Keratinocyte (primary cell): ENCODE measurements around the gene LANCL3. TPM values are rescaled to one million over a fixed set of nuclear protein-coding genes. Genes with fewer than 3 reads are reported as not detected.

Experiments used
- DNase-seq: peaks from one replicate; pipeline ENCODE4 v3.0.0-alpha.2; 2011; ENCODE audit warnings: low read depth, missing footprints, low spot score
- FAIRE-seq: peaks from 2 replicates; lab custom pipeline; 2011; peaks lifted over from hg19 to GRCh38; lab: Jason Lieb, UNC
- H2AFZ ChIP-seq: 2 replicates; pipeline ENCODE4 v1.6.0; 2012; ENCODE audit warnings: low read length, control low read depth, inconsistent platforms; ENCODE audit not compliant: control insufficient read depth
- H3K27ac ChIP-seq: 2 replicates; pipeline ENCODE4 v1.5.1; 2011; ENCODE audit warnings: low read length; ENCODE audit not compliant: control insufficient read depth, insufficient read depth
- H3K27me3 ChIP-seq: 3 replicates; pipeline ENCODE4 v1.6.0; 2011; ENCODE audit warnings: low read length; ENCODE audit not compliant: control insufficient read depth, insufficient read depth; ENCODE audit errors: extremely low read depth
- H3K36me3 ChIP-seq, 2 experiments: 2 replicates in 1 of 2; 3 replicates in 1 of 2; pipeline ENCODE4 v1.5.1; 2011; ENCODE audit warnings: low read length in 2 of 2, mild to moderate bottlenecking in 1 of 2; ENCODE audit not compliant: control insufficient read depth in 2 of 2, insufficient read depth in 2 of 2; ENCODE audit errors: extremely low read depth in 1 of 2
- H3K4me1 ChIP-seq: 3 replicates; pipeline ENCODE4 v1.5.1; 2011; ENCODE audit warnings: low read length; ENCODE audit not compliant: control insufficient read depth, insufficient read depth; ENCODE audit errors: extremely low read depth
- H3K4me2 ChIP-seq: 3 replicates; pipeline ENCODE4 v1.6.0; 2011; ENCODE audit warnings: low read depth, low read length; ENCODE audit not compliant: control insufficient read depth, insufficient read depth; ENCODE audit errors: extremely low read depth
- H3K4me3 ChIP-seq, 3 experiments: fragments of 200-600 bp in 1 of 3; sonication (generic) in 1 of 3; 2 replicates in 2 of 3; 3 replicates in 1 of 3; pipeline ENCODE4 v1.5.1; 2011 to 2016; ENCODE audit warnings: low read length in 3 of 3, mild to moderate bottlenecking in 3 of 3, control low read depth in 2 of 3, inconsistent platforms in 1 of 3, low read depth in 1 of 3, mixed read lengths in 1 of 3, mixed run types in 1 of 3, moderate library complexity in 1 of 3; ENCODE audit not compliant: control insufficient read depth in 2 of 3, insufficient read depth in 2 of 3; ENCODE audit errors: extremely low read depth in 1 of 3
- H3K79me2 ChIP-seq: 2 replicates; pipeline ENCODE4 v1.6.0; 2012; ENCODE audit warnings: low read length; ENCODE audit not compliant: control insufficient read depth, insufficient read depth
- H3K9ac ChIP-seq: 3 replicates; pipeline ENCODE4 v1.6.0; 2011; ENCODE audit warnings: low read length; ENCODE audit not compliant: control insufficient read depth, insufficient read depth; ENCODE audit errors: extremely low read depth
- H3K9me1 ChIP-seq: 3 replicates; pipeline ENCODE4 v1.6.0; 2011; ENCODE audit warnings: low read length; ENCODE audit not compliant: control insufficient read depth, insufficient read depth; ENCODE audit errors: extremely low read depth
- H3K9me3 ChIP-seq: 2 replicates; pipeline ENCODE4 v1.5.1; 2012; ENCODE audit warnings: low read depth, low read length; ENCODE audit not compliant: control insufficient read depth
- H4K20me1 ChIP-seq: 3 replicates; pipeline ENCODE4 v1.6.0; 2011; ENCODE audit warnings: low read length; ENCODE audit not compliant: control insufficient read depth, insufficient read depth; ENCODE audit errors: extremely low read depth
- CTCF ChIP-seq, 3 experiments: IDR thresholded peaks in 1 of 3; conservative IDR thresholded peaks in 1 of 3; optimal IDR thresholded peaks in 1 of 3; 2 replicates in 2 of 3; 3 replicates in 1 of 3; pipeline versions ENCODE3 to v1.5.1; 2011; ENCODE audit warnings: low read length in 3 of 3, mild to moderate bottlenecking in 3 of 3, moderate library complexity in 2 of 3, control low read depth in 1 of 3, inconsistent platforms in 1 of 3; ENCODE audit not compliant: insufficient read depth in 2 of 3; ENCODE audit errors: extremely low read depth in 1 of 3
- EZH2 ChIP-seq: IDR thresholded peaks from one replicate; pipeline ENCODE4 v1.6.1; 2012; ENCODE audit warnings: inconsistent platforms, mild to moderate bottlenecking, low read length, moderate library complexity
- dilution Hi-C: fragments of 300-500 bp; cut with MboI; formaldehyde crosslinking; loops from one replicate; pipeline ENCODE4 v1.7.0; 2020; ENCODE audit warnings: low sequenced_read_pairs; ENCODE audit not compliant: extremely low pct_ligation_motif_present
- polyA plus RNA-seq, 5 experiments: library from polyadenylated mRNA; depleted of rRNA in 3 of 5; stranded (reverse) in 3 of 5; stranded (forward) in 1 of 5; unstranded in 1 of 5; fragments of >200 nt; gene quantifications; 1 replicate in 1 of 5; 2 replicates in 3 of 5; 3 replicates in 1 of 5; pipeline versions ENCODE4 v1.2.1 to v1.2.3, GENCODE V29; 2011 to 2012; ENCODE audit warnings: missing spikeins in 2 of 5, low read depth in 1 of 5, low replicate concordance in 1 of 5

LANCL3 gene
- polyA plus RNA-seq, 1 donor (not counting 4 experiments of a cell fraction or from before 2014, with no cell fraction given) = 0.97 TPM

- H3K79me2 ChIP-seq = no peaks in the 10 kb centered on the region
- no peaks in the 10 kb centered on the region for H3K9me1 ChIP-seq
- no peaks in the 10 kb centered on the region for H3K9me3 ChIP-seq
- H3K4me3 ChIP-seq = no peak overlapping the region
- H3K9ac ChIP-seq = no peak overlapping the region
- no peak for DNase-seq
- no peaks in the 10 kb centered on the region for H4K20me1 ChIP-seq
- H3K4me1 ChIP-seq = no peaks in the 10 kb centered on the region
- H3K27ac ChIP-seq = no peak overlapping the region
- no peak for FAIRE-seq
- H3K36me3 ChIP-seq = no peaks in the 10 kb centered on the region
- TF ChIP-seq EZH2 (no peak), CTCF (optimal IDR thresholded peaks at IDR 0.05 in 1 of 3, IDR thresholded peaks at IDR 0.05 in 1 of 3, conservative IDR thresholded peaks at IDR 0.05 in 1 of 3; ENCODE audit: extremely low read depth in 1 of 3, insufficient read depth in 2 of 3, low read length in 3 of 3) (no peak)
- H3K4me2 ChIP-seq = no peak overlapping the region
- dilution Hi-C loops = no loop called here
- H2AFZ ChIP-seq = no peak overlapping the region
- H3K27me3 ChIP-seq = no peaks in the 10 kb centered on the region
These were observed 154.9 kb downstream of the LANCL3 start for GRCh38 chrX:37726346-37726745.

Other genes with a start within 250 kb of the LANCL3 start
- gene PRRG1, start 222.3 kb upstream of the LANCL3 start, polyA plus RNA-seq = 19.5 to 30.2 TPM (median 29.2 TPM) in 3 replicates
- 0.09 to 0.17 TPM (median 0.16 TPM) in 3 replicates for gene XK, start 114.1 kb downstream of the LANCL3 start, polyA plus RNA-seq
- gene CYBB, start 208.4 kb downstream of the LANCL3 start, polyA plus RNA-seq = 0.03 TPM in 2 of 3 replicates, not detected in the other